HG02938 (cell line): ENCODE results near the gene MEGF8.

Experiments used
- ATAC-seq: cut with Tn5 transposase; IDR thresholded peaks from one replicate; pipeline ENCODE4 v1.9.1; 2021; ENCODE audit warnings: mild to moderate bottlenecking, moderate library complexity; ENCODE audit not compliant: unreplicated experiment

The MEGF8 gene

DNA sequence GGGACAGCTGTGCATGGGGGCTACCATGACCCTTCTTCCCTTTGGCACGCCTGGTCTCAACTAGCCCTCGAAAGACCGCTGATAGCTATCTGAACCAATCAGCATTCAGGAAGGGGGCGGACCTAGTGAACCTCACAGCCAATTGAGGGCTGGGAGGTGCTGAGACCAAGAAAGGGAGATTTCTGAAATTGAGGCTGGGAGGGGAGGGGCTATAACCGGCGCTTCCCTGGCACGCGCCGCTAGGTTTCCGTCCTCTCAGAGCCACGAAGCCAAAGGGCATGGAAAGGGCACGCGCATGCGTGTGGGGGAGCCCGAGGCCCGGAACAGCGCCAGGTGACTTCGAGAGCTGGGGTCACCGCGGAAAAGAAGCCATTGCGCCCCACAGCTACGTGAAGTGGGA lies 18.8 kb upstream of the MEGF8 start:
- ATAC-seq, result no peak

DNA sequence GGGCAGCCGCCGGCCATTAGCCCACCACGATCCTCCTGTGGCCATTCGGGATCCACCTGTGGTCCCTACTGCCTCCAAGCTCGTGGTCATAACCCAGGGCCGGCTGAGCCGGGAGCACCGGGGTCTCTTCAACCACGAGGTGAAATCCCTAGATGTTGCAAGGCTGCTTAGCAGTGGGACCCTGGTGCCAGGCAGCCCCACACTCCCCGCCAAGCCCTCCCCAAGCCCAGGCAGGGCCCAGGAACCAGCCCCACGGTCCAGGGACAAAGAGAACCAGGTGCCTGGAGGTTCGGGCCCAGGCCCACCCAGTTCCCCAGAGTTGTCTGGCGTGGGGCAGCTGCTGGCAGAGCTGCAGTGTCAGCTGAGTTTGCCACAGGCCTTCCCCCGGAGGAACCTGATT lies 15.7 kb upstream of the MEGF8 start:
- ATAC-seq, result no peak

DNA sequence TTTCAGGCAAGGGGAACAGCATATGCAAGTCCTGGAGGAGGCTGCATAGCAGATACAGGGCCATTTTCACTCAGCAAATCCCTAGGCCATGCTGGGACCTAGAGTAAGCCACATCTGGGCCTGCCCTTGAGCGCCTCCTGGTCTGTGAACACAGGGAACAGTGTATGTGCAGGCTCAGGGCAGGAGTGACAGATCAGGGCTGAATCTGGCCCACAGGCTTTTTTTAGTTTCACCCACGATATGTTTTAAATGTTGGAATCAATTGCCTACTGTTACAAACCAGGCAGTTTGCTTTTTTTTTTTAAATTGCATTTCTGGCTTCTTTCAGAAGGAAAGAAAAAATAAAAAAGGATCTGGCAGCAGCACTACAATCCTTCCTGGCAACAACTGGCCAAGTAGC lies 13.8 kb upstream of the MEGF8 start:
- ATAC-seq, result no peak

GRCh38 chr19:42312370-42312769 lies 13.1 kb upstream of the MEGF8 start:
- no peak for ATAC-seq

GRCh38 chr19:42313096-42313839 lies 12.2 kb upstream of the MEGF8 start, which contains the start of gene TMEM145:
TSS of gene TMEM145 (plus strand) at chr19:42313309. CDS start at chr19:42313377, 68 bp downstream.
- no peak for ATAC-seq

DNA sequence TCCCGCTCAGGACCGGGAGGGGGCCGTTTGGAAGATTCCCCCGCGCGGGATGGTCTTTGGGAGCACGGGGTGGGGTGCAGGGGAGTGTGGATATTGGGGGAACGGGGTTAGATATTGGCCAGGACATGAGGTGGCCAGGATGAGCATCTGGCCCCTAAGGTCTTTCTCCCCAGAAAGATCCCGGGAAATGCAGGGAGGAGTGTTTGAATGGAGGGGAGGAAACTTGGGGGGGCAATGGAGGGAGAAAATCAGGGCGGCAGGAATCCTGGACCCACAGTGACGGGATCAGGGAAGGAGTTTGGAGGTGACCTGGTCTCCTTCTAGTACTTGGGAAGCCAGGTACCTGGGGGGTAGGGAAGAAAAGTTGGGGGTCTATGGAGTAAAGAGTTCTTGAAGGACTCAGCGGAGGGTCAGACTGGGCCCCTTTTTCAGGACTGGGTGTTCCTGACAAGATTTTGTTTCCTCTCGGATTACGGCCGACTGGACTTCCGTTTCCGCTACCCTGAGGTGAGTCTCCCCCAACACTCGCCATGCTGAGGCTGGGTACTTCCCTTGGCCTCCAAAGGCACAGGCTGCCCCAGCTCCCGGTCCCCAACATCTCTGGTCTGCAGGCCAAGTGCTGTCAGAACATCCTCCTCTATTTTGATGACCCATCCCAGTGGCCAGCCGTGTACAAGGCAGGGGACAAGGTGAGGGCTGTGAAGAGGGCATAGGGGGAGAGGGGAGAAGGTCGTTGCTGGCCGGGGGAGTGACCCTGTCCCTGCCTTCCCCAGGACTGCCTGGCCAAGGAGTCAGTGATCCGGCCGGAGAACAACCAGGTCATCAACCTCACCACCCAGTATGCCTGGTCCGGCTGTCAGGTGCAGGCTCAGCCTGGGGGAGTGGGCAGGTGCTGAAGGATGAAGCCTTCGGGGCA lies 11.3 kb upstream of the MEGF8 start:
- no peak for ATAC-seq

GRCh38 chr19:42315024-42315423 lies 10.4 kb upstream of the MEGF8 start:
- ATAC-seq, result no peak

DNA sequence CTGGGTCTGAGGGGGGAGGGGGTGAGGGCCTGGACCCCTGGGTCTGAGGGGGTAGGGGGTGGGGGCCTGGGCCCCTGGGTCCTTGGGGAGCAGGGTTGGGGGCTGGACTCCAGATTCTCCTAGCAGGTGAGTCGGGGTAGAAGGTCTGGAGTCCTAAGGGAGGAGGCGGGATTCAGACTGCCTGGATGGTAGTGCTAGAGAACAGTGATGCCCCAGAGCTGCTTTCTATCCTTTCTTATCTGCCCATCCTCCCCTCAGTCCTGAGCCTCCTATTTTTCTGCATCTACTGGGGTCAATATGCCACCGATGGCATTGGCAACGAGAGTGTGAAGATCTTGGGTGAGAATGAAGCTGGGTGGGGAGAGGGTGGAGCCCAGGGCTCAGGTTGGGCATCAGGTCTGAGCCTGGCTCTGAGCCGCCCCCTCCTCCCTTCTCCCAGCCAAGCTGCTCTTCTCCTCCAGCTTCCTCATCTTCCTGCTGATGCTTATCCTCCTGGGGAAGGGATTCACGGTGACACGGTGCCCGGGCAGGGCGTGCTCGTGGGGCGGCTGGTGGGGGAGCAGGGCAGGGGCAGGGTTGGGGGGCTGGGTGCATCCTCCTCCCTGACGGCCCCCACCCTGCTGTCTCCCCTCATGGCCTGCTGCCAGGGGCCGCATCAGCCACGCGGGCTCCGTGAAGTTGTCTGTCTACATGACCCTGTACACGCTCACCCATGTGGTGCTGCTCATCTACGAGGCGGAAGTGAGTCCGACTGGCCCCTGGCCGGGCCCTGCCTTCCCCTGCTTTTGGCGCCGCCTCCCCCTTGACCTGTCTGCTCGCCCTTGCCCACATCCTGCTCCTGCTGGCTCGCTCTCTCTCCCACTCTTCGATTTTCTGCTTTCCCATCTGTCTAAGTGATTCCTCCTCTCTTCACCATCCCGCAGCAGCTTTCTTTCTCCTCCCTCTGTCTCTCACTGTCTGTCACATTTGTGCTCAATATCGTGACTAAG lies 8.9 kb upstream of the MEGF8 start:
- no peak for ATAC-seq

DNA sequence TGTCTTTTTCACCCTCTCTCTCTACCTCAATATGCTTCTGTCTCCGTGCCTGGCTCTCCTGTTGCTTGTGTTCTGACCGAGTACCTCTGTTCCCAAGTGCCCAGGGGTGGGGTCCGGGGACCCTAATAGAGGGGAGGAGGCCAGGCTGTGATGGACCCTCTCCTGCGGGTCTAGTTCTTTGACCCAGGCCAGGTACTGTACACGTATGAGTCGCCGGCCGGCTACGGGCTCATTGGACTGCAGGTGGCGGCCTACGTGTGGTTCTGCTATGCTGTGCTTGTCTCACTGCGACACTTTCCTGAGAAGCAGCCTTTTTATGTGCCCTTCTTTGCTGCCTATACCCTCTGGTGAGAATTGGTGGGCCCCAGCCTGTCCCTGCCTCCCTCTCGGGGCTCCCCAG lies 7.9 kb upstream of the MEGF8 start:
- no peak for ATAC-seq

DNA sequence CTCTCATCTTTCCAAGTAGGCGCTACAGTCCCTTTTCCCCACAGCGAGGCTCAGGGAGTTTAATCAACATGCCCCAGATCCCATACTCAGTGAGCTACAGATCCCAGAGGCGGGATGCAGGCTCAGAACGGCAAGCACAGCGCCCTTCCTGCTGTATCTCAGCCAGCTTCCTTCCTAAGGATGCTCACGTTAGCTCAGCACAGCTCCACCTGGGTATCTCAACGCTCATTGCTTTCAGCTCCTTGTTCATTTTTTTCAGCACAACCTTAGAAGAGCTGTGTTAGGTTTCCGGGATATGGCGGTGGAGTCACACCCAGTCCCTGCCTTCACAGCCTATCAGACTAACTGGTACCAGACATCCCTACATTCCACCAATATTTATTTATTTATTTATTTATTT lies 3.1 kb upstream of the MEGF8 start:
- no peak for ATAC-seq

GRCh38 chr19:42323473-42323851 lies 2.0 kb upstream of the MEGF8 start:
- no peak for ATAC-seq

GRCh38 chr19:42323852-42324654 lies 1.4 kb upstream of the MEGF8 start:
- no peak for ATAC-seq

DNA sequence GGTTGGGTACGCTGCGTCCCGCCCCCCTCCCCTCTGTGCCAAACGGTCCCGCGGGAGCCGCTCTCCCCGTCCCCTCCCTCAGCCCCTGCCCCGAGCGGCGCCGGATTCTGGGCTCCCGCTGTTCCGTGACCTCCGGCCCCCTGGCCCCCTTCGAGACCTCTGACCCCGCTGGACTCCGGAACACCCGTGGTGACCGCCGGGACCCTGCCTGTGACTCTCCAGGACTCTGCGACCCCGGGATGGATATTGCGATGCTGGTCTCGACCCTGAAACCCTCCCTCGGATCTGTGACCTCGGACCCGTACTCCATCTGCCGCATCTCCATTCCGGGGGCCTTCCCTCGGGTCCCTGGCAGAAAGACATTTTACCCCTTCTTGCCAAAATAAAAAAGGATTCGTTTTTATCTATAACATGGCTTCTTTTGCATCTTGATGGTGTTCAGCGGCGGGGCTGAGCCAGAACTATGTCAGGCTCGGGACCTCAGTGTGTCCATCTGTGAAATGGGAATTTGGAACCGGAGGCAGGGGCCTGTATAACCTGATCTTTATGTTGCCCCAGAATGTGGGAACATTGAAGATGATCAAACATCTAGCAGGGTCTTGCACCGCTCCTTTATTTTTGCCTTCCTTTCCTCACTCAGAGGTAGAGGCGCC lies 654 bp upstream of the MEGF8 start:
- ATAC-seq, result no peak

- ATAC-seq, result no peak
These were observed 699 bp downstream of the MEGF8 start for GRCh38 chr19:42325896-42326771.

GRCh38 chr19:42326969-42327368 lies 1.5 kb downstream of the MEGF8 start:
- ATAC-seq, result no peak

GRCh38 chr19:42327381-42327780 lies 1.9 kb downstream of the MEGF8 start:
- ATAC-seq, result no peak

DNA sequence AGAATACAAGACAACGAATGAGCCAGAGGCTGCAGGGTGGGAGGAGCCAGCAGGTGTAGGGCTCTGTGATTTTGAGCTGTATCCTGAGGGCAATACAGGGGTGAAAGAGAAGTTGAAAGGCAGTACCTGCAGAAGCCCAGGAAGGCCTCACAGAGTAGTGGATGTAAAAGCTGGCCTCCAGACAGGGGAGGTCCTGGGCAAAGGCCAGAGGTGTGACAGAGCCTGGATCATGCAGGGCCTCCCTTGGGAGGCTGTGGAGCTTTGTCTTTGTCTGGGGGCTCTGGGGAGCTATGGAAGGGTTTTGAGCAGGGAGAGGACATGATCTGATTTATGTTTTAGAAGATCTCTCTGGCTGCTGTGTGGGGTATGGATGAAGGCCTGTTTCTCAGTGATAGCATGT lies 2.7 kb downstream of the MEGF8 start:
- no peak for ATAC-seq

DNA sequence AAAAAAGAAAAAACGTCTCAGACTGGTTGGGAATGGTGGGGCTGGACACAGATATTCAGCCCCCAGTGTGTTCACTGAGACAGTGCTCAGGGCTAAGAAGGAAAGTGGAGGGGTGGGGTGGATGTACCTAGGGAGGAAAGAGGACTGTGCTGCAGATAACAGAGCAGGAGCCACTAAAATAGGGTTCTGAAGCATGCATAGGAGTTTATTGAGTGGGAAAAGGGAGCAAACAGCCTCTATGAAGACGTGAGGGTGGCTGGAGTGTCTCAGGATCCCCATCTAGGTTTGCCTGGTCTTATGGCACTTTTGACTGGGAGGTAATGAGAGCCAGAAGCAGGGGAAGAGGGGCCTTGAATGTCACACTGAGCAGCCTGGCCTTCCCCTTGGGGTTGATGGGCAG lies 3.4 kb downstream of the MEGF8 start:
- ATAC-seq, result no peak
